ENCODE data around the gene NGEF.

The NGEF gene

GRCh38 chr2:232954691-232955090 is 58.4 kb downstream of the NGEF start:
- TF ChIP-seq CTCF (IDR thresholded peaks at IDR 0.05) = no peak
- no peak for DNase-seq (ENCODE audit: low spot score)
- Histone ChIP-seq H3K27ac (no peak overlapping the region), H3K4me3 (no peak overlapping the region)

GRCh38 chr2:232951891-232952290 is 61.2 kb downstream of the NGEF start:
- no peak overlapping the region for H3K4me3 ChIP-seq
- no peak for DNase-seq (ENCODE audit: low spot score)
- TF ChIP-seq CTCF (IDR thresholded peaks at IDR 0.05) = no peak
- H3K27ac ChIP-seq = no peak overlapping the region

GRCh38 chr2:232951181-232951580 is 61.9 kb downstream of the NGEF start:
- no peak for TF ChIP-seq CTCF (IDR thresholded peaks at IDR 0.05)
- H3K27ac ChIP-seq = no peak overlapping the region
- H3K4me3 ChIP-seq = no peak overlapping the region
- DNase-seq (ENCODE audit: low spot score) = no peak

GRCh38 chr2:232950751-232951150 is 62.3 kb downstream of the NGEF start:
- DNase-seq (ENCODE audit: low spot score) = no peak
- no peak overlapping the region for H3K4me3 ChIP-seq
- no peak for TF ChIP-seq CTCF (IDR thresholded peaks at IDR 0.05)
- no peak overlapping the region for H3K27ac ChIP-seq

- Histone ChIP-seq H3K4me3 (no peak overlapping the region), H3K27ac (no peak overlapping the region)
- TF ChIP-seq CTCF (IDR thresholded peaks at IDR 0.05) = no peak
- no peak for DNase-seq (ENCODE audit: low spot score)
Observed at GRCh38 chr2:232949016-232949415, 64.0 kb downstream of the NGEF start.

- DNase-seq (ENCODE audit: low spot score) = no peak
- Histone ChIP-seq H3K27ac (no peak overlapping the region), H3K4me3 (no peak overlapping the region)
- TF ChIP-seq CTCF (IDR thresholded peaks at IDR 0.05) = no peak
Observed at GRCh38 chr2:232942831-232943230, 70.2 kb downstream of the NGEF start.

GRCh38 chr2:232941912-232942594 is 71.0 kb downstream of the NGEF start:
- no peak for DNase-seq (ENCODE audit: low spot score)
- Histone ChIP-seq H3K27ac (no peak overlapping the region), H3K4me3 (no peak overlapping the region)
- no peak for TF ChIP-seq CTCF (IDR thresholded peaks at IDR 0.05)

Measured in coronary artery (tissue), 2 donors.